ENCODE data around the gene ARX. TPM values are rescaled to one million over a fixed set of nuclear protein-coding genes. Genes with fewer than 3 reads are reported as not detected.

ARX gene
- total and polyA plus RNA-seq, 3 donors from 2014 or later: 4.9 to 13.4 (median 7.7) TPM

DNA sequence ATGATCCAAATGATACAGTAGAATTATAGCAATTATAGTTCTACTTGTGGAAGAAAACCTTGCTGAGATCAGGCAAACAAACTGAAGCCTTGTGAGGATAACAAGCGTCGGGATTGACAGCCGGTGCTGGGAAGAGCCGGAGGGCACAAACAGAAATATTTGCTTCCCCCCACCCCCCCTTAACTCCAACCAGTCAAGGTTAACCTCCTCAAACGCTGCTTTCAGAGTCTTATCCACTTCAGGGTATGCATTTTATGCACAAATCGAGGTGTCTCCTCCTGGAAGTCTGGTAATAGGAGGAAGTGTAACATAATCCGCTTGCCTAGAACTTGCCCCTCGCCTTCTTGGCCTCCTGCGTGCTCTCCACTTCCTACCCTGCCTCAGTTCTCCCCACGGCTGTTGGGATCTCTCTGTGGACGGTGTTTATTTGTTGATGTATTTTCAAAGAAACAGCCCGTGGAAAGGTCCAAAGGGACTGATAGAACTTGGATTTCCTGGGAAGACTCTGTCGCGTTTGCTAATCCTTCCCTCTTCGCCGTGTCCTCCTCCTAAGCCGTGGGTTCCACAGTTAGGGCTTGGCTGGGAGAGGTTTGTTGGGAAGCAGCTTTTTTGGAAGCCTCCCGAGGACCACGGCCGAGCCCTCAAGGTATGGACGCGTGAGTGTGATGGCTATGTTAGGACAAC lies 4.1 kb upstream of the ARX start:
- peak overlapping the region; percentile 37 to 47 for H3K4me3 ChIP-seq

DNA sequence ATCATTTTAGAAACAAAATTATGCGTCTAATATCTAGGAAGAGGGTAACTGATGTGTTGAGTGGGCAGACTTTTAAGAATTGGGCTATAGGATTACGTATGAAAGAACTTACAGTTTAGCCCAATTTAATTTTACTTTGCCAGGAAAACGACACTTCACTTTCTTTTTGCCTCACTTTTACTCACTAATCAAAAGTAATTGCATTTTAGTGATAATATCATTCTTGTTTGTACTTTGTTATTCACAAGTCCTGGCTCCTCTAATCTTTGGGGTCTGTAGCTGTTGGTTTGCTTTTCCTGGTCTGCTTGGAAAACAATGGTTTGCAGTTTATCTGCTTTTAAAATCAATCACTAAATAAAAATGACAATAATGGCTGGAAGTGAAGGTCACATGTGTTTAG lies 2.9 kb upstream of the ARX start:
- no peak for DNase-seq
- intact Hi-C loops (cut with DNase I; ENCODE audit: low total_unique reads): no loop called here
- Histone ChIP-seq H3K27me3 (no peaks in the 10 kb centered on the region), H3K27ac (peak overlapping the region in 1 of 2 donors; percentile 74), H3K9me3 (no peaks in the 10 kb centered on the region), H3K36me3 (ENCODE audit: low read depth, missing control alignments) (no peaks in the 10 kb centered on the region), H3K4me3 (no peak overlapping the region), H3K4me1 (no peaks in the 10 kb centered on the region)
- WGBS, 2 donors: 34 to 45% methylated on average over 3 of the region's 3 CpGs
- TF ChIP-seq CTCF (IDR thresholded peaks at IDR 0.05) (no peak), POLR2A (IDR thresholded peaks at IDR 0.05) (no peak)

More for the DNA sequence above, 4.1 kb upstream of the ARX start:
- Histone ChIP-seq H3K4me1 (no peaks in the 10 kb centered on the region), H3K27ac (peak overlapping the region; percentile 18 to 36), H3K27me3 (no peaks in the 10 kb centered on the region), H3K9me3 (no peaks in the 10 kb centered on the region), H3K36me3 (ENCODE audit: low read depth, missing control alignments) (no peaks in the 10 kb centered on the region)
- DNase-seq: no peak
- intact Hi-C loops (cut with DNase I; ENCODE audit: low total_unique reads): no loop called here
- WGBS, 2 donors: 5% methylated on average over 11 to 16 of the region's 22 CpGs
- TF ChIP-seq POLR2A (IDR thresholded peaks at IDR 0.05) (no peak), CTCF (IDR thresholded peaks at IDR 0.05) (no peak)

GRCh38 chrX:25017667-25018247 lies 2.0 kb upstream of the ARX start:
- no peaks in the 10 kb centered on the region for H3K36me3 ChIP-seq (ENCODE audit: low read depth, missing control alignments)
- H3K4me3 ChIP-seq: peak overlapping the region in 1 of 2 donors; percentile 29
- TF ChIP-seq POLR2A (IDR thresholded peaks at IDR 0.05): no peak
- no peaks in the 10 kb centered on the region for H3K4me1 ChIP-seq
- no peaks in the 10 kb centered on the region for H3K27me3 ChIP-seq
- H3K27ac ChIP-seq: peak overlapping the region; percentile 39 to 74
- WGBS, 2 donors: 1 to 2% methylated on average over 25 to 28 of the region's 32 CpGs
- no peaks in the 10 kb centered on the region for H3K9me3 ChIP-seq
- peak; percentile 59 for DNase-seq
- intact Hi-C loops (cut with DNase I; ENCODE audit: low total_unique reads): no loop called here

- intact Hi-C loops (cut with DNase I; ENCODE audit: low total_unique reads): no loop called here
- 2 to 10% methylated on average over 9 to 16 of the region's 17 CpGs for WGBS, 2 donors
These were observed 1.3 kb upstream of the ARX start for GRCh38 chrX:25016938-25017598.

More at GRCh38 chrX:25016938-25017598, 1.3 kb upstream of the ARX start:
- peak overlapping the region; percentile 55 to 74 for H3K27ac ChIP-seq
- DNase-seq: no peak
- no peaks in the 10 kb centered on the region for H3K9me3 ChIP-seq
- H3K36me3 ChIP-seq (ENCODE audit: low read depth, missing control alignments): no peaks in the 10 kb centered on the region
- TF ChIP-seq CTCF (IDR thresholded peaks at IDR 0.05): no peak
- TF ChIP-seq POLR2A (IDR thresholded peaks at IDR 0.05): no peak
- H3K27me3 ChIP-seq: no peaks in the 10 kb centered on the region
- no peaks in the 10 kb centered on the region for H3K4me1 ChIP-seq
- peak overlapping the region in 1 of 2 donors; percentile 29 for H3K4me3 ChIP-seq

Measured in testis (tissue), 3 donors.